IPS DF 19.7 (cell line): ENCODE measurements around the gene FYN.

ENCODE experiments used
- DNase-seq: peaks from one replicate; pipeline ENCODE4 v3.0.0-alpha.2; 2013; ENCODE audit warnings: low read depth, low spot score

The FYN gene

DNA sequence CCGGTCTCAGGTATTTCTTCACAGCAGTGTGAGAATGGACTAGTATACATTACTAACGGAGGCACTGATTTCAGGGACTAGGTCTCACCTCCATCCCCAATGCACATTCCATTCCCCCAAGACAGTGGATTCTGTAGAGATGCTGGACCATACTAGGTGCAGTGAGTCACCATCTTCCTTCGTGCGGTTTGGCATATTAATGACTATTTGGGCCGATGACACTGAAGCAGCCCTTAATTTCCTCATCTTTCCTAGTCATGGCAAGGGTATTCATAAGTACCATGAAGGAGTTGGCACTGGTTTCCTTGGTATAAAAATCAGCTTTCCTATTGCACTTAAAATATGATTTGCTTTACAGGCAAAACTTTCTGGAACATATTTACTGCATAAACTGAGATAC, 146.2 kb downstream of the FYN start:
- no peak for DNase-seq

DNA sequence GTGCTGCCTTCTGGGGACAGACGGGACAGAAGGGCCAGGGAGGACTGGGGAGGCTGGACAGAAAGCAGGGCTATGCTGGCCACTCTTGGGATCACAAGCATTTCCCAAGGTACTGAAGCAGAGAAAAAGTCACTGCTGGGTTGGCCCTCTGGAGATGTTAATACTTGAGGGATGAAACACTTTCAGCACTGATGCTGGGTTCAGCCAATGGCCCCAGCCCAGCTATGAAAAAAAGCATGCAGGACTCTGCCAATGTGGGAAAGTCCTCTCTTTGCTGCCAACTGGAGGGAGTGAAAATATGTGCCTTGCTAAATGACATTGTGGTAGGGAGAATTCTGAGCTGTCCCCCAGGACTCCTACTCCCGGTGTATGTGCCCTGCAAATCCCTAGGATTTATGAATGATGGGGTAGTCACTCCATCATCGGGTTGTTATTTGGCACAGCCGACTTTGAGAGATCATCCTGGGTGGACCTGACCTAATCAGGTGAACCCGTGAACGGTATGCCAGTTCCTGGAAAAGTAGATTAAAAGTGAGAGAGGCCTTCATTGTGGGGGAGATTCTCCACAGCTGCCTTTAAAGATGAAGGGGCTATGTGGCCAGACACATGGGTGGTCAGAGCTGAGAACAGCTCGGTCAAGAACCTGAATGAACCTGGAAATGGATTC, 147.7 kb downstream of the FYN start:
- no peak for DNase-seq

DNA sequence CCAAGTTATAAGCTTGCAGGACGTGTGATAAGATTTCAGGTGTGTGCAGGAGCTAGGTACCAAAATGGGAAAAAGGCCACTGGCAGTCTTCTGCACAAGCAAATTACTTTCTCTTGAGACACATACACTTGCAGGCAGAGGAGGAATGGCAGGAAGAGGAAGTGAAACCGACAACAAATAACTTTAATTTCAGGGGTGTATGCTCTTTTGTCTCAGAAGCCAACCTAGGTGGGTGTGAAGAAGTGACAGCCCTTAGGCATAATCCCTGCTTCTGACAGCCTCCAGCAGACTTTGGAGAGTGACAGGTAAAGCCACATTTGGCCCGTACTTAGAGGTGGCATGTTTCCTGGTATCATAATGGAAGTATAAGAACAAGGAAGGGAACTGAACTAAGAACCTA, 148.7 kb downstream of the FYN start:
- no peak for DNase-seq

DNA sequence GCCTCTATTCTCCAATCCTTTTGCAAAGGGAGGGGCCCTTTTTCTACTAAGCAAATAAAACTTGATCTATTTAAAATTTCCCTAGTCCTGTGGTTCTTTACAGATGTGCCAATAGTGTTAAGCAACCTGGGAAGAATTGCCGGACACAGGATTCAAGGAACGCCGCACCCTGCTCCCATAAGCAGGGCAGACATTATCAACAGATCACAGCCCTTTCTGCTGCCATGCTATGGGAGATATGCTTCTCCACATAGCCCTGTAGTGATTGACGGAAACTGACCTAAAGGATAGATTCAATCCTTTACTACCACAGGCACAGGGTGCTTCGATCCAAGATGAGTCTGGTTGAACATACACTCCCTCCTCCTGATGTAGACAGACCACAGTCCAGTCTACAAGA, 149.2 kb downstream of the FYN start:
- no peak for DNase-seq

DNA sequence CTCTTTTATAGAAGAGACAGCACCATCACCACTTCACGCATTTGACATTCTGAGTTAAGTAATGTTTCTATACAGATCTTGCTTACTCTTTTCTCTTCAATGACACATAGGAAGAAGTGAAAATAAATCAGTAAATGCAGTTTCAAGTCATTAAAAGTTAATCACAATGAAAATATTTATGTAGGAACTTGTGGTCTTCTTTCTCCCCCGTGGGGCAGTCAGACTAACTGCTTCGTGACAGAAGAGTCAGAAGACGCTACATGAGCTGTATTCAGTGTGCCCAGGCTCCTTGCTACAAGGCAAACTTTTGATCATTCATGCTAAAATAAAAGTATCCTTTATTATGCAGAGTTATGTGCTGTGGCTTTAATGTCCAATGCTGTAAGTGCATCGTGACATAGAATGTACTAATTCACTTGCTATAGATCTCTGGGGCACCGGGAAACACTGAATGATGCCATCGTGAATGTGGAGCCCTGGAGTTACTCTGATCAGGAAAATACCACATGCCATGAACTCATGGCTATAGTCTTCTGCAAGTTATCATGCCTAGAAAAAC, 149.8 kb downstream of the FYN start:
- DNase-seq, result no peak

DNA sequence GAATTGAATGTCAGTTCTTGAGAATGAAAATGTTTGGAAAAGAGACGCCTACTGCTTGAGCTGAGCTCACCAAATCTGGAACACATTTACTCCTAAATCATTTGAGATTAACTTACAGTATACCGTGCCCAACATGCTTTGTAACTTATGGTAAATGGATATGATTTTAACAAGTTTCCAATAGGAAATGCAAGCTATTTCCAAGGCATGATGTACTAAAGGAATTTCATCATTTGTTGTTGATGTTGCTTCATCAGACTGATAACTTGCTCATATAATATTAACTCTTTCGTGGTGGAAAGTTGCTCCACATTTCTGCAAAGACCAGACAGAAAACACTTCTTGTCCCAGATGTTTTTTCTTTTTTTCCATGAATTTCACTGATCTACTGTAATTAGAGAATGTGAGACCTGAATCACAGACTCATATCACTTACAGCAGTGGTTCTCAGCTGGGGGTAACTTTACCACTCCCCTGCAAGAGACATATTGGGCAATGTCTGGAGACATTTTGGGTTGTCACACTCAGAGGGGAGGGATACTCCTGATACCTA, 151.0 kb downstream of the FYN start:
- DNase-seq, result no peak

DNA sequence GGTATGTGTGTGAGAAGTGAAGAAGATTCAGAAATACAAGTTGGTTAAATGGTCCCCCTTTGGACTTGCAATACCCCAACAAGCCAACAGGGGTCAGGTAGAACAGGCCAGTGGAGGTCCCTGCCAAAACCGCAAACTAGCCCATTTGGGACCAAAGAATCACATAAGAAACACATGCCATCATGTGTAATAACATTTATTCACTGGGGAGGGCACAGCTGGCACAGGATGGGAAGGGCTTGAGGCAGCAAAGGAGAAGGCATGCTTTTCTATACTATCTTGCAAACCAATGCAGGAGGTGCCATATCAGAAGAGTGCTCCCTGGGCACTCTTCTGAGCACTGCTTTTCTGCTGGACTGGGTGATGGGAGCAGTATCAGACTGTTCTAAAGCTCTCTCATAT, 151.5 kb downstream of the FYN start:
- no peak for DNase-seq

DNA sequence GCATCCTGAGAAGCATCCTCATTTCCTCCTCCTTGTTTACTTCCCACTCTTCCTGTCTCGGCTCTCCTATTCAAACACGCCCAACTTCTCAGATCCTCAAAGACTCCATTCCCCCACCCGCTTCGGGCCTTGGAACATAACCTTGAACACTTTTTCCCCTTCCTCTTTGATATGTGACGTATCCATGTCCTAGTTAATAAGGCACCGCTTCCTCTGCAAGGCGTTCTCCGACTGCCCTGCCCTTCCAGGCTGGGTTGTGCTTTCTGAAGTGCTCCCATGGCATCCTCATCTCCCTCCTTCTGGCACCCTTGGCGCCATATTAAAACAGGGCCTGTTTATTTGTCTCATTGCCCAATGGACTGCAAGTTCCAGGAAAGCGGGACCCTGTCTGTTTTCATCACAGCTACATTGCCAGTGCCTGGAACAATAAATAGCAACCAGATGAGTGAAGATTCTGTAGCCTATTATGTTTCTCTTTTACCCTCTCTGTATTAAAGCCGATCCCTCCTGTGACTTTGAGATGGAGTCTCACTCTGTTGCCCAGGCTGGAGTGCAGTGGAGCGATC, 152.2 kb downstream of the FYN start:
- no peak for DNase-seq

DNA sequence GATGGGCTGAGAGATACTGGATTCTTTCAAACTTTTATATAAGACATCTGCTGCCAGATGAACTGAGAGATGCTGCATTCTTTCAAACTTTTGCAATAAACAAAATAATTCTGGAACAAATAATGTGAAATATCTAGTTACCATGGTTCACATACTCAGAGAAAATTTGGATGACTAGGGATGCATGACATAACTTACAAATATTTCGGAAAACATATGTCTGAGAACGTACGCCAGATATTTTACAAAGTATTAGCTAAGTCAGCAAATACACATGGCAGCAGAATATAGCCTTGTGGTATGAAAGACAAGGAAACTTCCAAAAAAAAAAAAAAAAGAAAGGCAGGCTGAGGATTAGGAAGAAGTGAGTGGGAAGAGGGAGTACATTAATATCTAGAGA, 154.3 kb downstream of the FYN start:
- no peak for DNase-seq

DNA sequence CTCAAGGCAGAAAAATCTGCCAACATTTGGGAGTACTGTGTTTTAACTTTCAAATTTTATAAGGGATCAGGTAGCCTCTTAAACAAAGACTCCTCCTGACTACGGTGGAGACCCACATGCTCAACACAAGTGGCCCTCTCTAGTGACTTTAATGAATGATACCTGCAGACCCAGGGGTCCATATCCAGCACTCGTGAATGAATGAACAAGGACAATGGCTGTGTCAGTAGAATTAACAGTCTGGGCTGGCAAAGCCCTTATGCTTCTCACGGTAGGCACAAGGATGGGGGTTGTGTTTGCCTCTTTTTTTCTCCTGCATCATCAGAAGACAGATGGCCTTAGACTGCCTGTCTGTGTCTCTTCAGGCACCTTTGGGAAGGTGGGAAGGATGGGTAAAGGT, 154.9 kb downstream of the FYN start:
- no peak for DNase-seq

DNA sequence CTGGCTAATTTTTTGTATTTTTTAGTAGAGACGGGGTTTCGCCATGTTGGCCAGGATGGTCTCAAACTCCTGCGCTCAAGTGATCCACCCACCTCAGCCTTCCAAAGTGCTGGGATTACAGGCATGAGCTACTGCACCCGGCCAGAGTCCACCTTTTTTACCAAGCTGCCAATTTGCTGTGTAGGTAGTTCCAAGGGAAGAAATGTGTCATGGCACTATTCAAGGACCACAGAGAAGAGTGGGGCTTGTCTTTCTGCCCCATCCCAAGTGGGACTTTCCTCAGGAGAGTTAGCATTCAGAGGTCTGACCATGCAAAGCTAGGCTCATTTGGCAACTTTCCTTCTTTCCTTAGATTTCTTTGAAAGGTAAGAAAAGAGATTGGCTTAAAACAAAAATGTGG, 155.6 kb downstream of the FYN start:
- DNase-seq, result no peak

DNA sequence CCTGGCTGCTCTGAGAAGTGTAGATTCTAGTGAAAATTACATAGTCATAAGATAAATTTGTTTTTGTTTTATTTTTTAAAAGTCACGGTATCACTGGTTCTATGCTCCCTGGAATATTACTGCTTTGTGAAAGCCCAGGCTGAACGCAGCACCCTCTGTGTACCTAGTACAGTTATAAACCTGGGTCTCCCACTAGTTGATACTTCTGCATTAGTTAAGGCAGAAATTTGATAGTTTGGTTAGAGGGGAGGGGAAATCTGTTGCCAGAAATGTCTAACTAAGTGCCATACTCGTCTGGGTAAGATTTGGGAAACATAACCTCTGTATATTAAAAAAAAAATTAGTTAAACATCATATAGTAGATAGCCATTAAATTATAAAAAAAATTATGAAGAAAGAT, 156.9 kb downstream of the FYN start:
- no peak for DNase-seq

DNA sequence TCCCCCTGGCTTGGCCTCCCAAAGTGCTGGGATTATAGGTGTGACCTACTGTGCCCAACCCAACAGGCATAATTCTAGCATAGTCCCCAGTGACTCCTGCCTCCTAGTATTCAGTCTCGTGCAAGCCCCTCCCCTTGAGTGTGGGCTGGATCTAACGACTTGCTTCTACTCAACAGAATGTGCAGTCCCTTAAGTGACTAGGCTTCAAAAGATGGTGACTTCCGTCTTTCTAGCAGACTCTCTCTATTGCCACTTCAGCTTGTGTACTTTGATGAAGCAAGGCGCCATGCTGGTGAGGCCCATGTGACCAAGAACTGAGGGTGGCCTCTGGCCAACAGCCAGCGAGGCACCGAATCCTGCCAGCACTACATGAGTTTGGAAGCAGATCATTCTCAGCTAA, 157.9 kb downstream of the FYN start:
- DNase-seq, result no peak

DNA sequence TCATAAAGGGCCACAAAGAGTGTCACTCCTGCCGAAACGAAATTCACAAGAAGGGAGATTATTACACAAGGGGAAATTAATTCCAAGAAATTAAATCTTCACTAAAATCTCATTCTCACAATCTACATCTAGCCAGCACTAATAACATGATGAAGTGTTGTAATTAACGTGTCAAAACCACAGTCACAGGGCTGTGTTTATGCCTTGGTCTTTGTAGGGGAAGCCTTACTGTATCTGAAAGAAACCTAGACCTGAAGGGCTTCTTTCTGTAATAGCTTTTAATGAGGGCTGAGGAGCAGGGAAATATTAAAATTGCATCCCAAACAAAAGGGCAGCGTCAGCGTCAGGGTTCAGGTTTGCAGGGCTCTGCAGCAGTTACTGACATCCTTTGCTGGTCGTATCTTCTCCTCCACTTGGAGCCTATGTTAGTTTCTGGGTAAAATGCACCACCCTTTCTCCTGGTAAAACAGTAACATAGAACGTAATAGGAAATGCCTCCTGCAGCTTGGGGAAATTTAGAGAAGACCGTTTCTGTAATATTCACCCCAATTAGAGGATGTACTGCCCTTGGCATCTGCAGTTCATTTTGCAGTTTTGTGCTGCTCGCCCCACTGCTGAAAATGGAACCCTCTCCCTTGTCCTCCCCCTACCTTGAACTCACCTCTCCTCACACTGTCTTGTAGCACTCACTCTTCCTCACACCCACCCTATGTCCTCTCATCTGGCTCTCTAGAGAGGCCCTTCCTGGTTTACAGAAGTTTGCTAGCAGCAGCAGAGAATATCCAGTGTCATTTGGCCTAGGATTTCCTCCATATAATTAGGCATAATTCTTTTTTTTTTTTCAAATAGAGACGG, 158.6 kb downstream of the FYN start:
- no peak for DNase-seq

DNA sequence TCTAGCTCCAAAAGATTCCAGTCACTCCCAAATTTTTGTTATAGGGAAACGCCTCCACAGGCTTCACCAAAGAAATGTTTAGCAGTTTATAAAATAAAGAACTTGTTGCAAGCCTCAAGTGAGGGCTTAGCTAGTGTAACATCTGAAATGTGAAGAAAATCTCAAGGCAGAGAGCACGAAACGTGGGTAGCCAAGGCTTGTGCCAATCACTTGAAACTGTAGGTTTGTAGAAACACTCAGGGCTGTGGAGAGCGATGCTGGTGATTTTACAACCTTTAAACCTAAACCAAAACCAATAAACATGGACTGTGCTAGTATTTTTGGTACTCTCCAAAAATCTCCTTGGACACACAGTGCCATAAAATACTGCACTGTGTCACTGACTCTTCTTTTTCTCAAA, 159.4 kb downstream of the FYN start:
- no peak for DNase-seq

DNA sequence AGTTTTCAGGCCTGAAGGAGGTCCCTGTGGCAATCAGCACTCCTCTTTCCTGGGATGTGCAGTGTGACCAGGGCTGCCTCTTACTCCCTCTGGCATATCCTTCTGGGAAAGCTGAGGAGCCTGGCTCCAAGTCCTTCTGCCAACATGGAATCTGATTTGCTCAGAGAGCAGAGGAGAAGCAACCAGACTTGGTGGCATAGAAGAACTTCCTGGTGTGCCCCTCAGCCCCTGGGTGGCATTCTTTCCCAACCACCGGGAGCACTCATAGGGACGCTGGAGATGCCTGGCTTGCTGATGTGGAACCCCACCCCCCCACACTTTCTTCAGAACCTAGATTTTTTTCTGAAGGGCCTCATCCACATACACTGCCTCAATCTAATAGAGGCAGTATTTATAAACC, 160.0 kb downstream of the FYN start:
- DNase-seq, result no peak

DNA sequence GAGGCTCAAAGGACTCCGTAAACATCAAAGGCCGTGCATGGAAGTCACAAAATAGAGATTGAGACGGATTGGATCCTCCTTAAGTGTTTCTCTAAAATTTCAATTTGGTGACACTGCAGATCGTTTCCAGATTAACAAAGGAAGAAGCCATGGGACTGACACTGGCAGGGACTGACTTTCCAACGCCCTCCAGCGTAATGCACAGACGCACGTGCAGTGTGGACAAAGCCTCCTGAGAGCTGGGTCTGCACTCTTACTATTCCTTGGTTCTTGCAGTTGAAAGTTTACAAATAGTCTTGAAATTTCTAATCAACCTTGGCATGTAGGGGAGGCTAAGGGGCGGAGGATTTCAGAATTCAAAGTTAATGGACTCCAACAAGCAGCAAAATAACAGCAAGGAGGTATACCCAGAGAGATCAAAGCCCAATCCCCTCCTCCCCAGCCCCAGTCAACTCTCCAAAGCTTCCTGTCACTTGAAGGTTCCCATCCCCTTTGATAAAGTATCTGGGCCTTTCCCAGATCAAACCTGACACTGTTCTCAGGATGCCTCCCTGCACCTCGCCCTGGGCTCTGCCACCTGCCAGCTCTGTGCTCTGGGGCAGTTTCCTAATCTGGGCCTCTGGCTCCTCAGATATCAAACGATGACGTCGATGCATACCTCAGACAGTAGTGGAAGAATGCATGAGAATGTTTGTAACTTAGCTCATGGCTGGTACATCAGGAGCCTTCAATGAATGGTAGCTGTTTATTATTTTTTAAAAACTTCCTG, 161.1 kb downstream of the FYN start:
- DNase-seq, result no peak

DNA sequence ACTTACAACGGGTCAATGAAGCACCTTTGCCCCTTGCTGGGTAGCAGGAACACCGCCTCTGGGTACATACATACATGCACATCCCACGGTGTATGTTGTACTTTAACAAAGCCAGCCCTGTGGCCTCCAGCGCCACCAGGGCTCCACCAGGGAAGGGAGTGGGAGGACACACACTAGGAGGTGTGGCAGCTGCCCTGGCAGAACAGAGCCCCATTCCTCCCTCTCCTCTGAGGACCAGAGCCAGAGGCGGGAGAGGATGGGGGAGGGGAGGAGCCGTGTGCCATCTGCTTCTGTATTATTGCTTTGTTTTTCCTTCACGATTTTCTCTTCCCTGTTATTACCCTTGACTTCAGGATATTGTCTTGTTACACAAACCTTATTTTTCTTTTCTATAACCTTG, 161.8 kb downstream of the FYN start:
- DNase-seq, result no peak

DNA sequence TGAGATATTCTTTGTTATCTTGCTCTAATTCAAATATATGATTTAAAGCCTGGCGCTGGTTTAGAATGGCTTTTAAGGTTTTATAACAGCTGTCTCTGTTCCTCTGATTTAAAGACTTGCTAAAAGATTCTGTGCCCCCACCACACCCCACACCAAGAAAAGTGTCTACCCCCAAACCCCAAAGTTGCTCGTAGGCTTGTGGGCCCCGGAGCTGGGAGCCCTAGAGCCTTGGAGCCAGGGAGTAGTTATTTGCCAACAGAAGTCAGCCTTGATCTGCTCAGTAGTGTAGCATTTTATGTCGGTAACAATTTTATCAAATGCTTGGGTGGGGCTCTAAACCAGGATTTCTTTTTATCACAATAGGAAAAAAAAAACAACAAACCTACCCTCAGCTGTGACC, 162.3 kb downstream of the FYN start:
- no peak for DNase-seq

DNA sequence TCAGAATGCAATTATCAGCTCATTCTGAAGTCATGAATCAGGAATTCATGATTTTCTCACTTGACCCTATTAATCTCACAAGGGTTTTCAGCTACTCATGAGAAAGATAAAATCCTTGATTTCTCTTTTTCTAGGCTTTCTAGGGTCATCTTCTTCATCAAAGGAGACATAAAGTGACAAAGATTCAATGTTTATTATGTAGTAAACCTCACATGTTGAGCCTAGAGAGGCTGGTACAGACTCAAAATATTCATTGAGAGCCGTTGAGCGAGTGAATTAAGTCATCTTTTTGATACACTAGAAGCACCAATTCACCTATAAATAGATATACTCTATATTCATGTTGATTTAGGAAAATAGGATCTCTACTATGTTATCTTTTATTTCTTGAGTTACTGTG, 162.8 kb downstream of the FYN start:
- DNase-seq, result no peak

DNA sequence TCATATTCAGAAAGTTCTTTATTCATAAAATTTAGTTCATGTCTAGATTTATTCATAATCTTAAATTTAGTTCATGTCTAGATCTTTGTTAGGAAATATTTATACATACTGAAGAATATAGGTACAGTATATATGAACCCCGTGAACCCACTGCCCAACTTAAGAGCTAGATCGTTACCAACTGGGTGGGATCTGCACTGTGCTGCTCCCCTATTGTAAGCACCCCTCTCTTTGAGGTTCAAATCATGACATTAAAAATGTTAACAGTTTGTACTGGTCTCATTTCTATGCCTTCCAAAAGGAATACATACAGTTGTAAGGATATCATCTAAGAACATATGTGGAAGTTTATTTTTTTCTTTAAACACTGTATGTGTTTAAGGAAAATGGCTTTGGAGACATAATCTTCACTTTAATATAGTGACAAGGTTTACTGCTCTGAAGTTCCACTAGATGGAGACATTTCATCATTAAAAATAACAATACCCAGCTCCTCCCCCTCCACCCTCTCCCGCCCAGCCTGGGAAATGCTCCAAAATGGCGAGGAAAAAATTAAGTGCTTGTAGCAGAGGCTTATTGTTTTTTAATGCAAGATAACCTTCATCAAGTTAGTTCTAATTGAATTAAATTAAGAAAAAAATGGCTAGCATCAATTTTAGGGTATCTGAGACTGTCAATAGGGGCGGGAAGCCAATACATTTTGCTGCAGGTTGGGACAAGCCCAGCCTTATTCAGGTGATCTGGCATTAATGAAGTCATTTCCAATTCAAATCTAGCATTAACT, 163.4 kb downstream of the FYN start:
- DNase-seq, result no peak
